Measurements from ENCODE around the gene P3H4.

Gene P3H4

DNA sequence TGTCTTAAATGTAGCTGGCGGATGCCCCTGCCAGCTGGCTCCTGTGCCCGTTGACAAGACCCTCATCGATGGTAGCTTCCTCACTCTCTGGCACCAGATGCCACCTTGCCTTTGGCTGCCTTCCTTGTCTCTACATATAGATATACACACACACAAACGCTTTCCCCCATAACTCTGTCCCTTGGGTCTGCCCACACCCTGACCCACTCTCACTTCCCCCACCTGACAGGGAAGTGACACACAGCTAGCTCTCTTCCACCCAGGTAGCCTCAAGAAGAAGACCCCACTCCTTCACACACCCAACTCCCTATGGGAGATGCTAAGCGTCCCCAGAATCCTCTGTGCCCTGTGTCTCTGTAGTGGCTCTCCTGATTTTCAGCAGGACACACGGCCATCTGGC, 50.9 kb downstream of the P3H4 start:
- DNase-seq (ENCODE audit: low spot score) = no peak
- TF ChIP-seq, protein P1, sequence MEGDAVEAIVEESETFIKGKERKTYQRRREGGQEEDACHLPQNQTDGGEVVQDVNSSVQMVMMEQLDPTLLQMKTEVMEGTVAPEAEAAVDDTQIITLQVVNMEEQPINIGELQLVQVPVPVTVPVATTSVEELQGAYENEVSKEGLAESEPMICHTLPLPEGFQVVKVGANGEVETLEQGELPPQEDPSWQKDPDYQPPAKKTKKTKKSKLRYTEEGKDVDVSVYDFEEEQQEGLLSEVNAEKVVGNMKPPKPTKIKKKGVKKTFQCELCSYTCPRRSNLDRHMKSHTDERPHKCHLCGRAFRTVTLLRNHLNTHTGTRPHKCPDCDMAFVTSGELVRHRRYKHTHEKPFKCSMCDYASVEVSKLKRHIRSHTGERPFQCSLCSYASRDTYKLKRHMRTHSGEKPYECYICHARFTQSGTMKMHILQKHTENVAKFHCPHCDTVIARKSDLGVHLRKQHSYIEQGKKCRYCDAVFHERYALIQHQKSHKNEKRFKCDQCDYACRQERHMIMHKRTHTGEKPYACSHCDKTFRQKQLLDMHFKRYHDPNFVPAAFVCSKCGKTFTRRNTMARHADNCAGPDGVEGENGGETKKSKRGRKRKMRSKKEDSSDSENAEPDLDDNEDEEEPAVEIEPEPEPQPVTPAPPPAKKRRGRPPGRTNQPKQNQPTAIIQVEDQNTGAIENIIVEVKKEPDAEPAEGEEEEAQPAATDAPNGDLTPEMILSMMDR (IDR thresholded peaks at IDR 0.05; ENCODE audit: extremely low read depth, missing control alignments) = no peak

DNA sequence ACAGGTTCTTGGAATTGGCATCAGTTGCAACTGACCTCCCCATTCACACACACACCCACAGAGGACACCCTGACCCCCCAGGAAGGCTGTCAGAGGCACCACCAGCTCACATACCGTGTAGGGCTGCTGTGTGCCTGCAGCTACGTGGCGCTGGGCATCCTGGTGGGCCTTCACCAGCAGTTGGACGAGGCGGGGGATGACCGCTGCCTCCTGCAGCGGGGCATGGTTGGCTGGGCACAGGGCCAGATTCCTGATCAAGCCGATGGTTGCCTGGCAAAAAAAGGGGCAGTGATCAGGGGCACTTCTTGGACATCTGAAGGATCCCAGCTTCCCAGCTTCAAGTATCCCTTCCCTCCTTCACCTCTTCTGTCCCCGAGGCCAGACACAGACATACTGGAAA, 53.1 kb downstream of the P3H4 start:
- TF ChIP-seq, protein P1 (IDR thresholded peaks at IDR 0.05; ENCODE audit: extremely low read depth, missing control alignments) = no peak
- DNase-seq (ENCODE audit: low spot score) = no peak

DNA sequence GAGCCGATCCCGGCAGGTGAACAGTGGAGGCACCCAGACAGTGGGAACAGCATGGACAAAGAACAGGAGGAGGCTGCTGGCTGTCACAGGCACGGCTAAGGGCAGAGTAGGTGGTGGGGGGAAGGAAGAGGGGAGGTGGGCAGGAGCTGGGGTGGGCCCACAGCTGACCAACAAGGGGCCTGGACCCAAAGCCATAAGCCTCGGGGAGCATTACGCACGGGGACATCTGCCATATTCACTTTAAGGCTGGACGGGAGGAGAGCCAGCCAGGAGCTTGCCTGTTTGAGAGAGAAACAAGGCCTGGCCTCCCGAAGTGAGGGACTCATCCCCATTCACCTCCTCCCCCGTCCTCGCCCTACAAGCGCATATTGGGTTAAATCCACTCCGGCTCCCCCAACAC, 57.7 kb downstream of the P3H4 start:
- no peak for DNase-seq (ENCODE audit: low spot score)

More for the DNA sequence above, 57.7 kb downstream of the P3H4 start:
- TF ChIP-seq, protein P1 (IDR thresholded peaks at IDR 0.05; ENCODE audit: extremely low read depth, missing control alignments) = no peak
